Measurements from ENCODE around the gene DPP6.

- no peak for TF ChIP-seq CTCF (IDR thresholded peaks at IDR 0.05)
- TF ChIP-seq EZH2 (IDR thresholded peaks at IDR 0.05; ENCODE audit: borderline replicate concordance, insufficient read depth, low read depth, low read length, poor library complexity, severe bottlenecking): no peak
These were observed 737.2 kb downstream of the DPP6 start for GRCh38 chr7:154789404-154789803.

All from B cell (primary cell).